HG03571 (cell line): ENCODE data around the gene SALL3.

ENCODE experiments used
- ATAC-seq: cut with Tn5 transposase; IDR thresholded peaks from one replicate; pipeline ENCODE4 v1.9.1; 2021; ENCODE audit not compliant: unreplicated experiment

Gene SALL3

GRCh38 chr18:78980279-78980771 is 707 bp downstream of the SALL3 start:
- no peak for ATAC-seq

GRCh38 chr18:78980777-78981380 is 1.3 kb downstream of the SALL3 start:
- ATAC-seq: no peak

DNA sequence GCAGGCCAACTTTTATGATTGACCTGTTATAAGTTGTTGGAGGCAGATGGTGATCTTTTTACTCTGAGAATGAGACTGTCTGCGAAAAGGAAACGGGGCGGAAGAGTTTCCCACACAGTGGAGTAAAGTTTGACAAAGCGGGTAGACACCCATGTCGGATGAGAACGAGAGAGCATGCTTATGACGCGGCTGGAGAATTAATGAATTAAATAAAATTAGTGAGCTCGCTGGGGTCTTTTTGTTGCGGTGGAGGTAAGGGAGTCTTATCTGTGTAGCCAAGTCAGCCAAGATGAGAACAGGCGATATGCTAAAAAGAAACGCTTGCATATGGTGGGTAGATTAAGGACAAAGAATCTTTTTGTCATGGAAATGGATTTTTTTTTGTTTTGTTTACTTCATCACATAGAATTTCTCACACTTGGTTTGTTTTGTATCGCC is 1.8 kb downstream of the SALL3 start:
- ATAC-seq: no peak

GRCh38 chr18:78981989-78982620 is 2.5 kb downstream of the SALL3 start:
- ATAC-seq: no peak

DNA sequence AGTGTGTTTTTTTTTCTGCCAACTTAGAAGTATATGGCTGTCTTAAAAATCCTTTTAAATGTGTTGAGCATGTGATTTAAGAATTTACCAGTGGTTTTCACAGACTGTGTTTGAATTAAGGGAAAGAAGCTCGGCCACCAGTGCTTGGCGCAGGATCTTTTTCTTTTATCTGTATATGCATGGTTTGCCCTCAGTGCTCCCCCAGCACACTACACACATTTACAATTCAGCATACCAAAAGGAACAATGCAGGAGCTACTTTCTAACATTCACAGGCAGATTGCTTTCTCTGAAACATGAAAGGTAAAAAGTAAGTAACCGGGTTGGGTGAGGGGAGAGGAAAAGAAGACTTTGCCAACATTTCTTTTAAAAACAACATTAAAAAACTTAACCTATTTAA is 3.9 kb downstream of the SALL3 start:
- ATAC-seq: no peak

GRCh38 chr18:78984941-78985784 is 5.5 kb downstream of the SALL3 start:
- ATAC-seq: no peak

DNA sequence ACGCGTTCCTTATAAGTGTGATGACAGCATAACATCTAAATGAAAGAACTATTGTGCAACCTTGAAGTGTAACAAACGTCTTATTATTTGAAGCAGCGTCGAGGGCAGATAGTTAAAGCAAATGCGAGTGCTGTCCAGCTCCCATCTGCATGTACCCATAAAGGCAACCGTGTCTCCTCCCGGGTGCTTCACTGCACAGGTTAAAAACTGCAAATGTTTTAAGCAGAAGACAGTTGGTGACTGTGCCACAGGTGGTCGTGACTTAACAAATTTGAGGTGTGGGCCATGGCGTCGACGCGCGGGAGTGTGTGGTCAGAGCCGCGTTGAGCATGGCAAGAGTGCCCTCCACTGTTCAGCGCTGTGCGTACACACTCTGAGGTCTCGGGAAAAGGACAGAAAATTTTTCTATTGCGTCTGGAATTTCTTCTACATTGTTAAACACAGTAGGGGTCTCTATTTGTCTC is 6.4 kb downstream of the SALL3 start:
- ATAC-seq: no peak

DNA sequence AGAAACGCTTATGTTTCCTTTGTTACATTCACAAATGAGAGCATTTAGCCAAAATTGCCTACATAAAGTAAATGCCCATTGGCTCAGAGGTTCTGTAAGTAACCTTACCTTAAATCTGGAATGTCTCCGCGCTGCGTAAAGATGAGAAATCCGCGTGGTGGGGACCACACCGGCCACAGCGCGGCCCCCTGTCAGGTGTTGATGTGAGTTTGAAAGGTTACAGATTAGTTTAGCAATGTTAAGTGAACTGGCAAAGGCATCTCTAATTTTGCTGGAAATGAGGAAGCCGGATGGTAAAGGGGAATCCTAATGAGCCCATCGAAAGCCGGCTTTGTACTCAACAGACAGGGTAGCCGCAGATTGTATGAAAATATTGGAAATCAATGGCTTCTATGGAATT is 11.8 kb downstream of the SALL3 start:
- no peak for ATAC-seq

- ATAC-seq: no peak
These were observed 12.7 kb downstream of the SALL3 start for GRCh38 chr18:78992041-78993011.

DNA sequence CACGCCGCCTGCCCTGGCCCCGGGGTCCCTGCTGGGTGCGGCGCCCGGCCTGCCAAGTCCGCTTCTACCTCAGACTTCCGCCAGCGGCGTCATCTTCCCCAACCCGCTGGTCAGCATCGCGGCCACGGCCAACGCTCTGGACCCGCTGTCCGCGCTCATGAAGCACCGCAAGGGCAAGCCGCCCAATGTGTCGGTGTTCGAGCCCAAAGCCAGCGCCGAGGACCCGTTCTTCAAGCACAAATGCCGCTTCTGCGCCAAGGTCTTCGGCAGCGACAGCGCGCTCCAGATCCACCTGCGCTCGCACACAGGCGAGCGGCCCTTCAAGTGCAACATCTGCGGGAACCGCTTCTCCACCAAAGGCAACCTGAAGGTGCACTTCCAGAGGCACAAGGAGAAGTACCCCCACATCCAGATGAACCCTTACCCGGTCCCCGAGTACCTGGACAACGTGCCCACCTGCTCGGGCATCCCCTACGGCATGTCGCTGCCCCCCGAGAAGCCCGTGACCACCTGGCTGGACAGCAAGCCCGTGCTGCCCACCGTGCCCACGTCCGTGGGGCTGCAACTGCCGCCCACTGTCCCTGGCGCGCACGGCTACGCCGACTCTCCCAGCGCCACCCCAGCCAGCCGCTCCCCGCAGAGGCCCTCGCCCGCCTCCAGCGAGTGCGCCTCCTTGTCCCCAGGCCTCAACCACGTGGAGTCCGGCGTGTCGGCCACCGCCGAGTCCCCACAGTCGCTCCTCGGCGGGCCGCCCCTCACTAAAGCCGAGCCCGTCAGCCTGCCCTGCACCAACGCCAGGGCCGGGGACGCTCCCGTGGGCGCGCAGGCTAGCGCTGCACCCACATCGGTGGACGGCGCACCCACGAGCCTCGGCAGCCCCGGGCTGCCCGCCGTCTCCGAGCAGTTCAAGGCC is 13.7 kb downstream of the SALL3 start:
- ATAC-seq: no peak

DNA sequence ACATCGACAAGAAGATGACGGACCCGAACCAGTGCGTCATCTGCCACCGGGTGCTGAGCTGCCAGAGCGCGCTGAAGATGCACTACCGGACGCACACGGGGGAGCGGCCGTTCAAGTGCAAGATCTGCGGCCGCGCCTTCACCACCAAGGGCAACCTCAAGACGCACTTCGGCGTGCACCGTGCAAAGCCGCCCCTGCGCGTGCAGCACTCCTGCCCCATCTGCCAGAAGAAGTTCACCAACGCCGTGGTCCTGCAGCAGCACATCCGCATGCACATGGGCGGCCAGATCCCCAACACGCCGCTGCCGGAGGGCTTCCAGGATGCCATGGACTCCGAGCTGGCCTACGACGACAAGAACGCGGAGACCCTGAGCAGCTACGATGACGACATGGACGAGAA is 14.4 kb downstream of the SALL3 start:
- ATAC-seq: no peak

- ATAC-seq: no peak
These were observed 14.9 kb downstream of the SALL3 start for GRCh38 chr18:78994531-78994930.

DNA sequence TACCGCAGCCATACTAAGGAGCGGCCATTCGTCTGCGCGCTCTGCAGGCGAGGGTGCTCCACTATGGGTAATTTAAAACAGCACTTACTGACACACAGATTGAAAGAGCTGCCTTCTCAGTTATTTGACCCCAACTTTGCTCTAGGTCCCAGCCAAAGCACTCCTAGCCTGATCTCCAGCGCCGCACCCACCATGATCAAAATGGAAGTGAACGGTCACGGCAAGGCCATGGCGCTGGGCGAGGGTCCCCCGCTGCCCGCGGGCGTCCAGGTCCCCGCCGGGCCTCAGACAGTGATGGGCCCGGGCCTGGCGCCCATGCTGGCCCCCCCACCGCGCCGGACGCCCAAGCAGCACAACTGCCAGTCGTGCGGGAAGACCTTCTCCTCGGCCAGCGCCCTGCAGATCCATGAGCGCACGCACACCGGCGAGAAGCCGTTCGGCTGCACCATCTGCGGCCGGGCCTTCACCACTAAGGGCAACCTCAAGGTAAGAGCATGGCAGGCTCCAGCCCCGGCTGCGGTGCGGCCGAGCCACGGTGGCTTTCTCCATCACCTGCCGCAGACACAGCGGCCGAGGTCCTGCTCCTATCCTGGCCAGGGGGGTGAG is 15.5 kb downstream of the SALL3 start:
- ATAC-seq: no peak

- no peak for ATAC-seq
These were observed 16.2 kb downstream of the SALL3 start for GRCh38 chr18:78995740-78996395.

- ATAC-seq: no peak
These were observed 17.3 kb downstream of the SALL3 start for GRCh38 chr18:78996741-78997490.

DNA sequence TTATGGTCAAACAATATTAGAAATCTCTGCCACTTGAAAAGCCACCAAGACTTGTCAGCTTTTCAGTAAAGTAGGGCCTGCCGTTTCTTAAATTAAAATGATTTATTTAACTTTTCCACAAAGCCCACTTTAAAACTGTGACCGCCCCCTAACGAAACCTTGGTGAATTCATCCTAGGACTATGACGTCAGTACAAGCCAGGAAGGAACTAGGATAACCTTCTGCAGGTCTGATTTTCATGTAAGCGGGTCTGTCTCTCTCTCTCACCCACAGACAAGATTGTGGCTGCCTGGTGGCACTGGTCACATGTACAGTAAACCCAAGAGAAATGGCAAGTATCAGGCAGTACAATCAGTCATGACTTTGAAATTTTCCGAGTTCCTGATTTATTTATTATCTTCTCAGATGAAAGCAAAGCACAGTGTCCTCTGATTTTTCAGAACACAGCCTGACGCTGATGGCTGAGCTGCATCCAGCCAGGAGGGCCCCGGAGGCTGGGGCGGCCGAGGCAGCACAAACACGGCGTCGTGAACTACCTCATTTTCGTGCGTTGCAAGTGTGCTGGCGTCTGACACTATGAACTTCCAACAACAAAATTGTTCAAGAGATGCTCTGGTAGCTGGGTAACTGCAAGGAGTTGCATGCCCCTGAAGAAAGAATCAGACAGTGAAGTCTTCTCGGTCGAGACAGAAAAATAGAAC is 18.9 kb downstream of the SALL3 start:
- no peak for ATAC-seq

DNA sequence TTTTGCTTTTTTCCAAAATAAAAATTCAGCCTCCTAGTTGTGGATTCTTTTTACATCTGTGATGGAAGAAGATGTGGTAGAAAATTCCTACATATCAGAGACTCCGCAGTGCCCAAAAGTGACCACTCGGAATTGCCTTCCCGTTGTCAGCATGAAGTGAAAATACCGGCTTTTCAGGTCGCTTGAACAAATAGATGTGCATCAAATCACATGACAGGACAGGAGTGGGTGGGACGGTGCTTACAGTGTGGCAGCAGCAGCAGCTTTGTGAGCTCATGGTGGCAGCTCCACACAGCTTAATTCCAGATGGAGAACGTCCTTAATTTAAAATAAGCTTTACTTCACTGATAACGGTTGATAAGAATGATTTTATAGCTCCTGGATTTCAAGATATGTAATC is 20.3 kb downstream of the SALL3 start:
- no peak for ATAC-seq
